OCI-LY7 (cell line): ENCODE measurements around the gene TNP2. TPM values are rescaled to one million over a fixed set of nuclear protein-coding genes. Genes with fewer than 3 reads are reported as not detected.

ENCODE experiments used
- BruUV-seq: library from RNA; stranded (reverse); fragments of 400-500 nt; replicated peaks from 2 replicates; lab custom pipeline; 2021; lab: Mats Ljungman, UMichigan
- CTCF ChIA-PET: fragments of 300-600 bp; sonication (Branson Sonifier 250); formaldehyde crosslinking; loops from one replicate; lab custom pipeline; 2022; ENCODE audit warnings: antibody characterized with exemption; ENCODE audit not compliant: unreplicated experiment; lab: Charles Lee
- POLR2A ChIA-PET: fragments of 300-600 bp; sonication (Branson Sonifier 250); formaldehyde crosslinking; loops from one replicate; lab custom pipeline; 2022; ENCODE audit warnings: antibody characterized with exemption; lab: Charles Lee
- DNase-seq: peaks from one replicate; pipeline ENCODE4 v3.0.0-alpha.2; 2015; ENCODE audit warnings: low spot score
- H2AFZ ChIP-seq: fragments of 200-600 bp; sonication (generic), shearing (Covaris generic); 2 replicates; pipeline ENCODE4 v1.6.1; 2014; ENCODE audit warnings: mild to moderate bottlenecking, antibody characterized with exemption, low read length, moderate library complexity
- H3K27ac ChIP-seq: fragments of 200-600 bp; sonication (generic); 2 replicates; pipeline ENCODE4 v1.5.1; 2014; ENCODE audit warnings: mixed run types, low read depth, mild to moderate bottlenecking, moderate library complexity, low read length, inconsistent platforms; ENCODE audit not compliant: poor library complexity, severe bottlenecking
- H3K36me3 ChIP-seq: fragments of 200-600 bp; sonication (generic); 2 replicates; pipeline ENCODE4 v1.6.1; 2014; ENCODE audit warnings: mild to moderate bottlenecking, antibody characterized with exemption, low read length, moderate library complexity, mixed read lengths; ENCODE audit not compliant: insufficient read depth
- H3K4me1 ChIP-seq: fragments of 200-600 bp; sonication (generic); 2 replicates; pipeline ENCODE4 v1.5.1; 2014; ENCODE audit warnings: mild to moderate bottlenecking, low read length; ENCODE audit not compliant: insufficient read depth, poor library complexity, severe bottlenecking
- H3K4me2 ChIP-seq: fragments of 200-600 bp; sonication (generic); 2 replicates; pipeline ENCODE4 v1.6.1; 2014; ENCODE audit warnings: mild to moderate bottlenecking, low read length
- H3K4me3 ChIP-seq: fragments of 200-600 bp; sonication (generic); 2 replicates; pipeline ENCODE4 v1.5.1; 2014; ENCODE audit warnings: mild to moderate bottlenecking, low read depth, low read length; ENCODE audit not compliant: poor library complexity, severe bottlenecking
- H3K79me2 ChIP-seq: fragments of 200-600 bp; sonication (generic); 2 replicates; pipeline ENCODE4 v1.6.1; 2016; ENCODE audit warnings: low read depth, mild to moderate bottlenecking, low read length, moderate library complexity, mixed read lengths; ENCODE audit not compliant: insufficient read depth
- H3K9me2 ChIP-seq: fragments of 200-600 bp; sonication (generic); 2 replicates; pipeline ENCODE4 v1.6.1; 2016; ENCODE audit warnings: mild to moderate bottlenecking, low read length, mixed read lengths; ENCODE audit not compliant: insufficient read depth
- H3K9me3 ChIP-seq: fragments of 200-600 bp; sonication (generic); 2 replicates; pipeline ENCODE4 v1.6.1; 2014; ENCODE audit warnings: mild to moderate bottlenecking, mixed run types, low read length, mixed read lengths
- H4K20me1 ChIP-seq: fragments of 200-600 bp; sonication (generic); 2 replicates; pipeline ENCODE4 v1.6.1; 2014; ENCODE audit warnings: mild to moderate bottlenecking, antibody characterized with exemption, low read length, moderate library complexity, mixed read lengths; ENCODE audit not compliant: insufficient read depth
- EZH2phosphoT487 ChIP-seq: fragments of 200-600 bp; sonication (generic); IDR thresholded peaks from 2 replicates; pipeline ENCODE4 v1.6.1; 2018; ENCODE audit warnings: low read depth, borderline replicate concordance, mild to moderate bottlenecking, mixed run types, antibody characterized with exemption, low read length, moderate library complexity, mixed read lengths
- intact Hi-C: fragments of 100-400 bp; cut with micrococcal nuclease; formaldehyde crosslinking; loops from one replicate; pipeline ENCODE4 v1.10.0; 2022; ENCODE audit not compliant: unreplicated experiment
- total RNA-seq, 2 experiments: library from RNA; depleted of rRNA in 1 of 2; stranded (reverse); fragments of >200 nt in 1 of 2; shearing (Covaris generic) in 1 of 2; gene quantifications; 2 replicates each; pipeline ENCODE4 v1.2.3, GENCODE V29; 2014 to 2022
- TF ChIP-seq, protein P1 (sequence below): fragments of 200-600 bp; sonication (generic); conservative IDR thresholded peaks from 2 replicates; pipeline ENCODE4 v1.5.1; 2014; ENCODE audit warnings: mild to moderate bottlenecking, antibody characterized with exemption, low read length, moderate library complexity, mixed read lengths

TNP2 gene
- total RNA-seq, 2 experiments from 2014 or later: not detected

DNA sequence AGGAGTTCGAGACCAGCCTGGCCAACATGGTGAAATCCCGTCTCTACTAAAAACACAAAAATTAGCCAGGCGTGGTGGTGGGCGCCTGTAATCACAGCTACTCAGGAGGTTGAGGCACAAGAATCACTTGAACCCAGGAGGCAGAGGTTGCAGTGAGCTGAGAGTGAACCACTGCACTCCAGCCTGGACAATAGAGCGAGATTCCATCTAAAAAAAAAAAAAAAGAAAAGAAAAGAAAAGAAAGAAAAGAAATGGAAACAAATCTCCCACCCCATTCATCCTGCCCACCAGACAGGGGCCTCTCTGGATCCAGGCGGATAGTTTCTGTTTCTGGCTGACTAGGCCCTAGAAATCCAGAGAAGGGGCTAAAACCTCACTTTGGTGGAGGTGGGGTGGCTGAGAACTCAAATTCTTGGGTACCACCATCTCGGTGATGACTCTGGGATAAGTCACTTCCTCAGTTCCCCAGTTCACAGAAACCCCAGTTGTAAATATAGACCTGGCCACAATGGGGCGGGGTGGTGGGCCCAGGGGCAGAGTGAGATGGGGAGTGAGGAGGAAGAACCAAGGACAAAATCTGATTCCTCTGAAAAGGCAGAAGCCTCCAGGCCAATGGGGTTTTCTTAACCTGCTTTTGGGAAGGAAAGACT lies 35.3 kb downstream of the TNP2 start:
- Histone ChIP-seq H4K20me1 (no peaks in the 10 kb centered on the region), H3K9me2 (no peaks in the 10 kb centered on the region), H3K36me3 (no peaks in the 10 kb centered on the region), H3K4me1 (peaks cover 19% of the 10 kb centered on the region), H2AFZ (peak overlapping the region; percentile 95; the same call in 1 of the 2 replicates), H3K4me2 (peak overlapping the region; percentile 1; the same call in 1 of the 2 replicates), H3K9me3 (no peaks in the 10 kb centered on the region), H3K27ac (no peak overlapping the region), H3K4me3 (no peak overlapping the region), H3K79me2 (no peaks in the 10 kb centered on the region)
- intact Hi-C loops: no loop called here
- ChIA-PET POLR2A (interaction anchor here (0.6 kb wide), 1 partner anchor 12 kb away, joined by 3 read pairs; no protein-coding TSS in a partner anchor), CTCF (interaction anchor here (0.8 to 1.0 kb wide), 2 partner anchors 9 to 21 kb away, joined by 3 to 5 read pairs; no protein-coding TSS in a partner anchor)
- TF ChIP-seq, protein P1, sequence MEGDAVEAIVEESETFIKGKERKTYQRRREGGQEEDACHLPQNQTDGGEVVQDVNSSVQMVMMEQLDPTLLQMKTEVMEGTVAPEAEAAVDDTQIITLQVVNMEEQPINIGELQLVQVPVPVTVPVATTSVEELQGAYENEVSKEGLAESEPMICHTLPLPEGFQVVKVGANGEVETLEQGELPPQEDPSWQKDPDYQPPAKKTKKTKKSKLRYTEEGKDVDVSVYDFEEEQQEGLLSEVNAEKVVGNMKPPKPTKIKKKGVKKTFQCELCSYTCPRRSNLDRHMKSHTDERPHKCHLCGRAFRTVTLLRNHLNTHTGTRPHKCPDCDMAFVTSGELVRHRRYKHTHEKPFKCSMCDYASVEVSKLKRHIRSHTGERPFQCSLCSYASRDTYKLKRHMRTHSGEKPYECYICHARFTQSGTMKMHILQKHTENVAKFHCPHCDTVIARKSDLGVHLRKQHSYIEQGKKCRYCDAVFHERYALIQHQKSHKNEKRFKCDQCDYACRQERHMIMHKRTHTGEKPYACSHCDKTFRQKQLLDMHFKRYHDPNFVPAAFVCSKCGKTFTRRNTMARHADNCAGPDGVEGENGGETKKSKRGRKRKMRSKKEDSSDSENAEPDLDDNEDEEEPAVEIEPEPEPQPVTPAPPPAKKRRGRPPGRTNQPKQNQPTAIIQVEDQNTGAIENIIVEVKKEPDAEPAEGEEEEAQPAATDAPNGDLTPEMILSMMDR: peak; percentile 53; the same call in 1 of the 2 replicates
- TF ChIP-seq EZH2phosphoT487: no peak
- peak; percentile 46 for DNase-seq
- no TSS peak for BruUV-seq

DNA sequence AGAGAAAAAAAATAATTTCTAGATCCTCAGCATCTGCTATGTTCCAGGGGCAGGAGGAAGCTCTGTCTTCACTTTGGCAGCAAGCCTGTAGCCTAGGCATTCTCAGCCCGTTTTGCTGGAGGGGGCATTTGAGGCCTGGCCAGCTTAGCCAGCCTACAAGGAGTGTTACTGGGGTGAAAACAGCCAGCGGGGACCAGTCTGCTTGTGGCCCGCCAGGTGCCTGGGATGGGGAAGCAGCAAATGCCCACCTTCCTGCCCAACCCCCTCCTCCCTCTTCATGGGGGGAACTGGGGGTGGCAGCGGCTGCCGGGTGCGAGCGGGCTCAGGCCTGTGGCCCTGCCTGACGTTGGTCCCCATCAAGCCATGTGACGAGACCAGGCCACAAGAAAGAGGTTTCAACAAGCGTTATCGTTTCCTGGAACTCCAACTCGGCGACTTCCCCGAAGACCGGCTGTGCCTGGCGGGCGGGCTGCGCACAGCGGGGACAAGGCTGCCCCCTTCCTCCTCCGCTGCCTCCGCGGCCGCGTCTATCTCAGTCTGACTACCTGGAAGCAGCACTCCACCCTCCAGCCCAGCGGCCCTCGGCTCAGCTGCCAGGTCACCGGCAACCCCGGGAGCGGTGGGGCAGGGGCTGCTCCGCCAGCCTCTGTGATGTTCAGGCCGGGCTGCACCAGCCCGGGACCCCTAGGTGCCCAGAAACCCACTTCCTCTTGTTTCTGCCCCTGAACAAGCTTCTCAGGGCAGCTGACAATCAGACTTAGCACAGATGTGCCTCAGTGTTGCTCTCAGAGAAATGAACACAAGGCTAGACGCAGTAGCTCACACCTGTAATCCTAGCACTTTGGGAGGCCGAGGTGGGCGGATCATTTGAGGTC lies 36.0 kb downstream of the TNP2 start:
- intact Hi-C loops: no loop called here
- ChIA-PET POLR2A (interaction anchor here (0.6 kb wide), 1 partner anchor 12 kb away, joined by 3 read pairs; no protein-coding TSS in a partner anchor), CTCF (interaction anchor here (0.8 to 1.0 kb wide), 2 partner anchors 8 to 22 kb away, joined by 3 to 5 read pairs; no protein-coding TSS in a partner anchor)
- no peak overlapping the region for H3K4me3 ChIP-seq
- no peaks in the 10 kb centered on the region for H3K9me3 ChIP-seq
- peak overlapping the region; percentile 95 for H2AFZ ChIP-seq
- peak; percentile 51 for DNase-seq
- BruUV-seq: no TSS peak
- no peaks in the 10 kb centered on the region for H3K79me2 ChIP-seq
- no peaks in the 10 kb centered on the region for H3K36me3 ChIP-seq
- no peak overlapping the region for H3K27ac ChIP-seq
- H3K9me2 ChIP-seq: no peaks in the 10 kb centered on the region
- no peaks in the 10 kb centered on the region for H4K20me1 ChIP-seq
- no peak for TF ChIP-seq EZH2phosphoT487
- TF ChIP-seq, protein P1: no peak
- H3K4me1 ChIP-seq: peaks cover 19% of the 10 kb centered on the region
- H3K4me2 ChIP-seq: peak overlapping the region; percentile 41
